Right lobe of liver (tissue), 6 donors: ENCODE results near the gene KRTAP19-4. TPM values are rescaled to one million over a fixed set of nuclear protein-coding genes. Genes with fewer than 3 reads are reported as not detected.

Experiments
- ATAC-seq, 4 donors: fragments of 200-7000 bp; cut with Tn5 transposase; one replicate each; pipeline ENCODE4 v1.9.1; 2020; ENCODE audit warnings: mild to moderate bottlenecking in 4 of 4, moderate library complexity in 4 of 4
- DNase-seq, 3 donors: peaks; one replicate each; pipeline ENCODE4 v3.0.0-alpha.2; 2020
- H3K27ac ChIP-seq, 3 donors: fragments of 200-600 bp; one replicate each; pipeline ENCODE4 v1.8.0; 2022
- H3K27me3 ChIP-seq, 2 donors: fragments of 200-600 bp; one replicate each; pipeline ENCODE4 v1.8.0; 2022
- H3K36me3 ChIP-seq, 4 donors: fragments of 200-600 bp; sonication (generic) in 1 of 4; one replicate each; pipeline versions ENCODE4 v1.5.1 to v1.8.0; 2017 to 2022; ENCODE audit warnings: control low read depth in 1 of 4
- H3K4me1 ChIP-seq, 4 donors: fragments of 200-600 bp; sonication (generic) in 1 of 4; one replicate each; pipeline versions ENCODE4 v1.5.1 to v1.8.0; 2017 to 2022; ENCODE audit warnings: control low read depth in 1 of 4
- H3K4me3 ChIP-seq, 3 donors: fragments of 200-600 bp; one replicate each; pipeline ENCODE4 v1.8.0; 2022
- H3K9me3 ChIP-seq, 4 donors: fragments of 200-600 bp; sonication (generic) in 1 of 4; one replicate each; pipeline versions ENCODE4 v1.5.1 to v1.8.0; 2017 to 2022; ENCODE audit warnings: control low read depth in 1 of 4
- POLR2A ChIP-seq: fragments of 450-650 bp; IDR thresholded peaks from one replicate; pipeline ENCODE4 v1.6.1; 2017; ENCODE audit warnings: antibody characterized with exemption, mild to moderate bottlenecking
- WGBS: methylation state at CpG from one replicate; pipeline ENCODE4 v1.1.6; 2018; ENCODE audit warnings: low coverage, low lambda C conversion rate; ENCODE audit not compliant: insufficient coverage; ENCODE audit errors: missing lambda C conversion rate; 5-methylcytosine and 5-hydroxymethylcytosine counted together
- intact Hi-C, 2 donors: fragments of 100-400 bp; cut with DNase I; formaldehyde crosslinking; loops; one replicate each; pipeline versions ENCODE4 v1.11.2 to v1.14.1; 2022
- total RNA-seq, 6 experiments: library from RNA; depleted of rRNA in 2 of 6; stranded (reverse); fragments of >200 nt in 2 of 6; fragmentation: NEBNext Ultra II Directional in 3 of 6; extraction: Animal tissue kit (Norgen Biotek cat#: 25700) in 3 of 6; gene quantifications; one replicate each; pipeline versions ENCODE4 v1.1.0 to v1.2.4, GENCODE V29; 2016 to 2023
- TF ChIP-seq, protein P1 (sequence below), 4 donors: fragments of 200-600 bp in 3 of 4; fragments of 450-650 bp in 1 of 4; IDR thresholded peaks; one replicate each; pipeline versions ENCODE4 v1.5.1 to v1.8.0; 2016 to 2022; ENCODE audit warnings: antibody characterized with exemption in 4 of 4, mild to moderate bottlenecking in 2 of 4
- donor health status: DM: no; HTN: yes; CAD: no.
- donor health status: DM: no; HTN: no; CAD: no.
- donor health status: DM: no; HTN: no; CAD: no.
- donor health status: DM: no; HTN: yes; CAD: no.
- donor health status: DM: no; HTN: yes; CAD: no.

KRTAP19-4 gene
- total RNA-seq, 6 experiments from 2014 or later = not detected

DNA sequence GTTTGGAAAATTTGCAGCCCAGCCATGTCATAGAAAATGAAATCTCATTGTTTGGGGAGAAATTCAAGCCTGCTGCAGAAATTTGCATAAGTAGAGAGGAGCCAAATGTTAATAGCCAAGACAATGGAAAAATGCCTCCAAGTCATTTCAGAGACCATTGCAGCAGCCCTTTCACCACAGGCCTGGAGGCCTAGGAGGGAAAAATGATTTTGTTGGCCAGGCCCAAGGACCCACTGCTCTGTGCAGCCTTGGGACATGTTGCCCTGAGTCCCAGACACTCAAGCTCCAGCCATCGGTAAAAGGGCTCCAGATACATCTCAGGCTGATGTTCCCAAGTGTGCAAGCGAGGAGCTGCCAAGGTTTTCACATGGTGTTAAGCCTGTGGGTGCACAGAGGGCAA is 10.8 kb downstream of the KRTAP19-4 start:
- Histone ChIP-seq H3K27me3 (no peaks in the 10 kb centered on the region), H3K4me1 (no peaks in the 10 kb centered on the region), H3K27ac (no peak overlapping the region), H3K4me3 (no peak overlapping the region), H3K9me3 (no peaks in the 10 kb centered on the region), H3K36me3 (no peaks in the 10 kb centered on the region)
- TF ChIP-seq, protein P1, sequence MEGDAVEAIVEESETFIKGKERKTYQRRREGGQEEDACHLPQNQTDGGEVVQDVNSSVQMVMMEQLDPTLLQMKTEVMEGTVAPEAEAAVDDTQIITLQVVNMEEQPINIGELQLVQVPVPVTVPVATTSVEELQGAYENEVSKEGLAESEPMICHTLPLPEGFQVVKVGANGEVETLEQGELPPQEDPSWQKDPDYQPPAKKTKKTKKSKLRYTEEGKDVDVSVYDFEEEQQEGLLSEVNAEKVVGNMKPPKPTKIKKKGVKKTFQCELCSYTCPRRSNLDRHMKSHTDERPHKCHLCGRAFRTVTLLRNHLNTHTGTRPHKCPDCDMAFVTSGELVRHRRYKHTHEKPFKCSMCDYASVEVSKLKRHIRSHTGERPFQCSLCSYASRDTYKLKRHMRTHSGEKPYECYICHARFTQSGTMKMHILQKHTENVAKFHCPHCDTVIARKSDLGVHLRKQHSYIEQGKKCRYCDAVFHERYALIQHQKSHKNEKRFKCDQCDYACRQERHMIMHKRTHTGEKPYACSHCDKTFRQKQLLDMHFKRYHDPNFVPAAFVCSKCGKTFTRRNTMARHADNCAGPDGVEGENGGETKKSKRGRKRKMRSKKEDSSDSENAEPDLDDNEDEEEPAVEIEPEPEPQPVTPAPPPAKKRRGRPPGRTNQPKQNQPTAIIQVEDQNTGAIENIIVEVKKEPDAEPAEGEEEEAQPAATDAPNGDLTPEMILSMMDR (IDR thresholded peaks at IDR 0.05) = no peak
- TF ChIP-seq POLR2A = no peak
- no peak for ATAC-seq
- intact Hi-C loops = no loop called here
- no peak for DNase-seq
- WGBS = 0% methylated on average over 1 of the region's 2 CpGs

- no peak for DNase-seq
- ATAC-seq = no peak
- intact Hi-C loops = no loop called here
- no peak for TF ChIP-seq POLR2A
- TF ChIP-seq, protein P1 (IDR thresholded peaks at IDR 0.05) = no peak
- no peaks in the 10 kb centered on the region for H3K36me3 ChIP-seq
- H3K4me1 ChIP-seq = no peaks in the 10 kb centered on the region
- WGBS = 31% methylated on average over 2 of the region's 2 CpGs
- no peak overlapping the region for H3K27ac ChIP-seq
- H3K9me3 ChIP-seq = no peaks in the 10 kb centered on the region
- no peak overlapping the region for H3K4me3 ChIP-seq
- H3K27me3 ChIP-seq = no peaks in the 10 kb centered on the region
Observed at GRCh38 chr21:30482130-30482529, 14.8 kb downstream of the KRTAP19-4 start.

GRCh38 chr21:30480145-30480544 is 16.8 kb downstream of the KRTAP19-4 start, which contains the start of gene KRTAP19-1:
Gene KRTAP19-1, minus strand, starts transcription at chr21:30480367. Its CDS starts 50 bp downstream, at chr21:30480317.
- intact Hi-C loops = no loop called here
- no peaks in the 10 kb centered on the region for H3K9me3 ChIP-seq
- no peaks in the 10 kb centered on the region for H3K36me3 ChIP-seq
- H3K4me3 ChIP-seq = no peak within 1 kb of the TSS
- WGBS = 29% methylated on average over 1 of the region's 7 CpGs
- ATAC-seq (no peak), DNase-seq (no peak)
- H3K27me3 ChIP-seq = no peaks in the 10 kb centered on the region
- H3K4me1 ChIP-seq = no peaks in the 10 kb centered on the region
- TF ChIP-seq POLR2A = no peak
- TF ChIP-seq, protein P1 (IDR thresholded peaks at IDR 0.05) = no peak
- no peak within 1 kb of the TSS for H3K27ac ChIP-seq

- Histone ChIP-seq H3K36me3 (no peaks in the 10 kb centered on the region), H3K27me3 (no peaks in the 10 kb centered on the region), H3K27ac (no peak overlapping the region), H3K9me3 (no peaks in the 10 kb centered on the region), H3K4me1 (no peaks in the 10 kb centered on the region), H3K4me3 (no peak overlapping the region)
- DNase-seq (no peak), ATAC-seq (no peak)
- TF ChIP-seq, protein P1 (IDR thresholded peaks at IDR 0.05) = no peak
- no peak for TF ChIP-seq POLR2A
- intact Hi-C loops = no loop called here
- WGBS = 30% methylated on average over 4 of the region's 4 CpGs
Observed at GRCh38 chr21:30479259-30479658, 17.7 kb downstream of the KRTAP19-4 start.

DNA sequence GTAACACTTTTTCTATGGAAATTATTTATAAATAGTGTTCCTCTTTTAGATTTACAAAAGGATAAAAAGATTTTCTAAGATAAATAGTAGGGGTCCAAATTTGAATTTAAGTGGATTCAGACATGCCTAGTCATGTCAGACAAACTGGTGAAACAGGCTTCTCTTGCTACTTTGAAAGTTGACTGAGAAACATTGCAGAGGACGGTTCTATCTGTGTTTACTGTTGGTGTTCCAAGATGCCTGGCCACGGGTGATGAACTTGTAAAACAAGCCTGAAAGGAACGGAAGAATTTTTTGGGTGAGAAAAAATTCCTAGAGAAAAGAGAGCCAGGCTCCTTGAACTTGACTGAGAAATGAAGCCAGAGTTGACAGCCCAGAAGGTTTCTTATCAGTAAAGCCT is 19.0 kb downstream of the KRTAP19-4 start:
- H3K9me3 ChIP-seq = no peaks in the 10 kb centered on the region
- no peaks in the 10 kb centered on the region for H3K27me3 ChIP-seq
- DNase-seq (no peak), ATAC-seq (no peak)
- intact Hi-C loops = no loop called here
- H3K4me1 ChIP-seq = no peaks in the 10 kb centered on the region
- no peak overlapping the region for H3K4me3 ChIP-seq
- 30% methylated on average over 3 of the region's 3 CpGs for WGBS
- TF ChIP-seq POLR2A = no peak
- TF ChIP-seq, protein P1 (IDR thresholded peaks at IDR 0.05) = no peak
- H3K27ac ChIP-seq = no peak overlapping the region
- H3K36me3 ChIP-seq = no peaks in the 10 kb centered on the region
